ENCODE results near the gene FCHSD2.

- TF ChIP-seq POLR2A (IDR thresholded peaks at IDR 0.05; ENCODE audit: low read depth, low read length) (peak; percentile 62; the same call in 1 of the 2 replicates), POLR2AphosphoS5 (IDR thresholded peaks at IDR 0.05; ENCODE audit: low read depth, low read length) (peak; percentile 60; the same call in 1 of the 2 replicates), TAF1 (IDR thresholded peaks at IDR 0.05; ENCODE audit: low read depth, low read length) (no peak), SPI1 (IDR thresholded peaks at IDR 0.05; ENCODE audit: low read depth, low read length) (no peak)
Measured at GRCh38 chr11:72823105-72823804, 318.9 kb downstream of the FCHSD2 start.

Measured in GM12891 (cell line).